HFFc6 (cell line): Measurements from ENCODE around the gene SURF2. TPM values are rescaled to one million over a fixed set of nuclear protein-coding genes. Genes with fewer than 3 reads are reported as not detected.

ENCODE experiments used
- DNase-seq: peaks from one replicate; pipeline ENCODE4 v3.0.0-alpha.2; 2018
- H3K27ac Mint-ChIP-seq: 2 replicates; pipeline ENCODE4 v1.8.0; 2020; ENCODE audit warnings: mild to moderate bottlenecking, mixed read lengths
- H3K27me3 Mint-ChIP-seq: 2 replicates; pipeline ENCODE4 v1.8.0; 2021; ENCODE audit warnings: mild to moderate bottlenecking, moderate library complexity, mixed read lengths; ENCODE audit not compliant: insufficient read depth
- H3K36me3 Mint-ChIP-seq: 2 replicates; pipeline ENCODE4 v1.8.0; 2021; ENCODE audit warnings: low read depth, mixed read lengths
- H3K4me1 Mint-ChIP-seq: 2 replicates; pipeline ENCODE4 v1.8.0; 2020; ENCODE audit warnings: low read depth, mixed read lengths
- H3K4me3 Mint-ChIP-seq: 2 replicates; pipeline ENCODE4 v1.8.0; 2020; ENCODE audit warnings: mild to moderate bottlenecking, moderate library complexity, mixed read lengths
- H3K9me3 Mint-ChIP-seq: 2 replicates; pipeline ENCODE4 v1.8.0; 2020; ENCODE audit warnings: mild to moderate bottlenecking, mixed read lengths
- CTCF ChIP-seq: fragments of 200-600 bp; sonication (generic); IDR thresholded peaks from 2 replicates; pipeline ENCODE4 v1.5.0; 2021; ENCODE audit warnings: antibody characterized with exemption, mild to moderate bottlenecking
- total RNA-seq, 6 experiments: library from RNA; stranded (reverse); fragmentation: NEBNext Ultra II Directional; extraction: Animal tissue kit (Norgen Biotek cat#: 25700); gene quantifications; 2 replicates in 1 of 6; 3 replicates in 5 of 6; pipeline ENCODE4 v1.2.3, GENCODE V29; 2021

Gene SURF2
- total RNA-seq, 6 experiments from 2014 or later, result 16.6 to 20.9 (median 18.2) TPM

DNA sequence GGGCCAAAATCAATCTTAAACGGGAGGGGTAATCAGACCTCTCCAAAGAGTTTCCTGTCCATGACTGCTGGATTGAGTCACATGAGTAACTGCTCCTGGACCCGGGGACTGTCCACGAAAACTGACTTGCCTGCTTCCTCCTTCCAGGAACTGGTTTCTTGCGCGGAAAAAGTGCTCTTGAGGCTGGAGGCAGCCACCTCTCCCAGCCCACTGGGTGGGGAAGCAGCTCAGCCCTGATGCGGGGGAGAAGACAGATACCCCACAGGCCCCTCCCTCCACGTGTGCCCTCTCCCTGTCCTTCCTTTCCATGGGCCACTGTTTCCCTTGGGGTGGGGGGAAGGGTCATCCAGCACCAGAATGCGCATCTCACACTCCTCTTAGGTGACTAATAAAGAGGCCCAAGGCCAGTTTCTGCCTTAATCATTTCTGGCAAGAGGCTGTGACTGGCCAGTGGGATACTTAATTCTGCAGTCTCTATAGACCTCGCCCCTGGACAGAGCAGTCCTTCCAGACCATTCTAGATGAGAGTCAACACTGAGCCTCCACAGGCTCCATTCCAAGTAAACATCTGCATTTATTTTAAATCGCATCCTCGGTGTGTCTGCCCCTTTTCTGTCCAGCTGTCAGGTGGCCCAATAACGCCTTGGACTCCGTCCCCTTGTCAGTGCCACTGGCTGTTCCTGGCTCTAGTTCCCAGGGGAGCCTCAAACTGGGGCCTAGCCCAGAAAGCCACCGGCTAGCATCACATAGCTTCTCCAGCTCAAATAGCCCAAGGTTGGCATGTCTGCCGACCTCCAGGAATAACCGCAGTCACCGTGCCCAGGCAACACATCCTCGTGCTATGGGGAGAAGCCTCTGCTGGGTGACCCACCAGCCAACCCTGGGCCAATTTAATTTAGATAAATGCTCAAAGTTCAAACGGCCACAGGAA, 49.4 kb downstream of the SURF2 start:
- Mint-ChIP-seq H3K4me3 (no peak overlapping the region), H3K9me3 (no peaks in the 10 kb centered on the region), H3K4me1 (peaks cover 22% of the 10 kb centered on the region), H3K27me3 (peaks cover 2% of the 10 kb centered on the region), H3K27ac (peak overlapping the region; percentile 50), H3K36me3 (peaks cover 37% of the 10 kb centered on the region)
- no peak for TF ChIP-seq CTCF
- DNase-seq, result peak; percentile 9

DNA sequence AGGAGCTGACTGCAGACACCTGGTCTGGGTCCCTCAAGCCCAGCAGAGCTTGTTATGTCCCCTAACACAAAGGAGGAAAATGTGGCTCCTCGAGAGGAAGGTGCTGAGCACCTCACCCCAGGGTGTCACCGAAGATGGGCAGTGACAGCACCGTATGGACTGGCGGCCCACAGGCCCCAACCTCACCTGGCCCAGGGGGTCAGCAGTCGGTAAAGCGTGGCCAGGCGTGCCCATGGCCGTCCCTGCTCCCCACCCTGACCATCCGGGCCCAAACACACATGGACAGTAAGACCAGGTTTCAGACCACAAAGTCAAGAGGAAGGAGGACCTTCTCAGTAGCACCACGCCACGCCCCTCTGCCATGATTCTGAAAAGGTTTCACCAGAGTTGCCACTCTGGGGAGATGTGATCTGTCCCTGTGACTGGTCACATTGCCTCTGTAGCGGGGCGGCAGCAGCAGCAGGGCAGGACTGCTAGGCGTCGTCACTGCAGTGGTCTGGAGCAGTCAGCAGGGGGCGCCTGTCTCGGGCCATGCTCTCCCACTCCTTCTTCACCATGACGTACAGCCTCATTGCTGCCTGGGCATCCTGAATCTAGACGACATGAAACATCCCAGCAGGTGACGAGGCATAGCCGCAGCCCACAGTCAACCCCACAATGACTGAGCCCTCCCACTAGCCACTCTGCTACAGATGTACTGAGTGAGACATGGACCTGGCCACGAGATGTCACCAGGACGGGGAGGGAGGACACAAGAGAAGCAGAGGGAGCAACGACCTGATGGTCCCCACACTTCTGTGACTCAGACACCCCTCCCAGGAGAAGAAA, 50.3 kb downstream of the SURF2 start:
- Mint-ChIP-seq H3K36me3 (peaks cover 37% of the 10 kb centered on the region), H3K9me3 (no peaks in the 10 kb centered on the region), H3K4me1 (peaks cover 22% of the 10 kb centered on the region), H3K4me3 (no peak overlapping the region), H3K27ac (peak overlapping the region; percentile 38), H3K27me3 (peaks cover 2% of the 10 kb centered on the region)
- TF ChIP-seq CTCF, result peak; percentile 95
- DNase-seq, result peak; percentile 62

DNA sequence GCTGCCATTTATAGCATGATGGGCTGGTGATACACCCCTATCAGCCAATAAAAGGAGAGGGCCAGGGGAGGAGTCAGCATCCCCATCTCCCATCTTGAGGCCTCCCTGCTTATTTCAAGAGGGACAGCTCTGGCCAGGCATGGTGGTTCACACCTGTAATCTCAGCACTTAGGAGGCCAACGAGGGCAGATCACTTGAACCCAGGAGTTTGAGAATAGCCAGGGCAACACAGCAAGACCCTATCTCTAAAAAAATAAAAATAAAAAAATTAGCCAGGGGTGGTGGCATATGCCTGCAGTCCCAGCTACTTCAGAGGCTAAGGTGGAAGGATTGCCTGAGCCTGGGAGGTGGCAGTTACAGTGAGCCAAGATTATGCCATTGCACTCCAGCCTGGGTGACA, 51.7 kb downstream of the SURF2 start:
- Mint-ChIP-seq H3K36me3 (peaks cover 37% of the 10 kb centered on the region), H3K27ac (no peak overlapping the region), H3K9me3 (no peaks in the 10 kb centered on the region), H3K27me3 (peaks cover 3% of the 10 kb centered on the region), H3K4me1 (peaks cover 22% of the 10 kb centered on the region), H3K4me3 (no peak overlapping the region)
- TF ChIP-seq CTCF, result no peak
- DNase-seq, result no peak

Other genes with a start within 250 kb of the SURF2 start
- gene RALGDS, start 235.3 kb upstream of the SURF2 start, total RNA-seq, result 10 to 100 TPM; 12.1 to 15.8 (median 14.8) TPM
- gene GBGT1, start 192.6 kb upstream of the SURF2 start, total RNA-seq, result 1 to 10 TPM; 1.1 to 2.8 (median 1.7) TPM
- gene OBP2B, start 147.3 kb upstream of the SURF2 start, total RNA-seq, result not detected
- gene ABO, start 81.3 kb upstream of the SURF2 start, total RNA-seq, result not detected
- 10 to 100 TPM; 11.2 to 19.3 (median 13.5) TPM for gene SURF6, start 20.4 kb upstream of the SURF2 start, total RNA-seq
- 10 to 100 TPM; 17.9 to 22.3 (median 20.8) TPM for gene MED22, start 8.4 kb upstream of the SURF2 start, total RNA-seq
- gene RPL7A, start 8.3 kb upstream of the SURF2 start, total RNA-seq, result 1,000 to 10,000 TPM; 2,011 to 2,156 (median 2,046) TPM
- 10 to 100 TPM; 25.3 to 29.1 (median 26.8) TPM for gene SURF1, start 63 bp upstream of the SURF2 start, total RNA-seq
- 100 to 1,000 TPM; 406 to 474 (median 417) TPM for gene SURF4, start 19.5 kb downstream of the SURF2 start, total RNA-seq
- 1 to 10 TPM in 2 of 6 experiments, under 1 TPM in 4; 0.46 to 1.4 (median 0.68) TPM for gene STKLD1, start 19.8 kb downstream of the SURF2 start, total RNA-seq
- gene REXO4, start 61.5 kb downstream of the SURF2 start, total RNA-seq, result 10 to 100 TPM; 20.4 to 26.3 (median 23.5) TPM
- gene ADAMTS13, start 65.8 kb downstream of the SURF2 start, total RNA-seq, result 1 to 10 TPM in 1 of 6 experiments, under 1 TPM in 5; 0.41 to 1.2 (median 0.74) TPM
- gene CACFD1, start 103.4 kb downstream of the SURF2 start, total RNA-seq, result 1 to 10 TPM; 5.0 to 9.1 (median 6.7) TPM
- 10 to 100 TPM in 5 of 6 experiments, 1 to 10 TPM in 1; 9.4 to 12.6 (median 11.3) TPM for gene SLC2A6, start 122.5 kb downstream of the SURF2 start, total RNA-seq
- not detected for gene MYMK, start 168.4 kb downstream of the SURF2 start, total RNA-seq
- gene ADAMTSL2, start 178.2 kb downstream of the SURF2 start, total RNA-seq, result under 1 TPM in 3 of 6 experiments, not detected in 3; 0.05 to 0.07 (median 0.06) TPM